HepG2 (cell line): ENCODE results near the gene TBC1D16. TPM values are rescaled to one million over a fixed set of nuclear protein-coding genes. Genes with fewer than 3 reads are reported as not detected.
A peak's percentile ranks its signal among the peaks of the same experiment; 100 is the strongest.

ENCODE experiments used
- ARID2 ChIP-seq: sonication (generic); formaldehyde crosslinking; IDR thresholded peaks from 2 replicates; pipeline ENCODE4 v1.8.1; 2022; ENCODE audit warnings: mild to moderate bottlenecking, missing genetic modification reagents, borderline replicate concordance
- BORCS8-MEF2B ChIP-seq: sonication (generic); formaldehyde crosslinking; IDR thresholded peaks from 2 replicates; pipeline ENCODE4 v1.8.0; 2022; ENCODE audit warnings: mild to moderate bottlenecking, missing genetic modification reagents
- GLMP ChIP-seq: sonication (generic); formaldehyde crosslinking; IDR thresholded peaks from 2 replicates; pipeline ENCODE4 v1.9.0; 2021; ENCODE audit warnings: missing genetic modification reagents, mild to moderate bottlenecking, borderline replicate concordance
- HMGXB3 ChIP-seq: sonication (generic); formaldehyde crosslinking; IDR thresholded peaks from 2 replicates; pipeline ENCODE4 v1.4.0; 2020; ENCODE audit warnings: missing genetic modification reagents, borderline replicate concordance
- HOXA3 ChIP-seq: sonication (generic); formaldehyde crosslinking; IDR thresholded peaks from 2 replicates; pipeline ENCODE4 v1.5.0; 2020; ENCODE audit warnings: missing genetic modification reagents
- POGZ ChIP-seq: sonication (generic); formaldehyde crosslinking; IDR thresholded peaks from 2 replicates; pipeline ENCODE4 v1.4.0; 2020; ENCODE audit warnings: mild to moderate bottlenecking, missing genetic modification reagents
- RFX5 ChIP-seq: IDR thresholded peaks from 2 replicates; pipeline ENCODE4 v1.6.1; 2011; ENCODE audit warnings: low read depth, low read length, improper control_type of control experiment
- YEATS4 ChIP-seq: sonication (generic); formaldehyde crosslinking; IDR thresholded peaks from 2 replicates; pipeline ENCODE4 v1.4.0; 2020; ENCODE audit warnings: missing genetic modification reagents, borderline replicate concordance
- ZNF274 ChIP-seq: sonication (generic); formaldehyde crosslinking; IDR thresholded peaks from 2 replicates; pipeline ENCODE4 v1.5.1; 2020; ENCODE audit warnings: mild to moderate bottlenecking, missing genetic modification reagents
- polyA plus RNA-seq, 8 experiments: library from polyadenylated mRNA; depleted of rRNA in 3 of 8; stranded (reverse) in 7 of 8; unstranded in 1 of 8; fragments of >200 nt; fragmentation: Illumina TruSeq in 4 of 8; extraction: Trizol in 4 of 8; gene quantifications; 2 replicates each; pipeline versions ENCODE4 v1.2.1 to v1.2.3, GENCODE V29; 2011 to 2016; ENCODE audit warnings: low read depth in 4 of 8, missing spikeins in 1 of 8, mixed read lengths in 1 of 8; ENCODE audit not compliant: insufficient read depth in 1 of 8
- total RNA-seq, 5 experiments: library from RNA; depleted of rRNA; stranded (reverse); fragments of >200 nt; fragmentation: Illumina TruSeq; extraction: Trizol; gene quantifications; 2 replicates each; pipeline ENCODE4 v1.2.3, GENCODE V29; 2016; ENCODE audit warnings: low read depth in 1 of 5
- TF ChIP-seq, protein P1 (sequence below): sonication (generic); formaldehyde crosslinking; IDR thresholded peaks from 2 replicates; pipeline ENCODE4 v1.4.0; 2020; ENCODE audit warnings: mild to moderate bottlenecking, missing genetic modification reagents
- TF ChIP-seq, protein P2 (sequence below): sonication (generic); formaldehyde crosslinking; IDR thresholded peaks from 2 replicates; pipeline ENCODE4 v1.4.0; 2020; ENCODE audit warnings: missing genetic modification reagents, borderline replicate concordance
- TF ChIP-seq, protein P3 (sequence below): sonication (generic); formaldehyde crosslinking; IDR thresholded peaks from 2 replicates; pipeline ENCODE4 v1.8.1; 2023; ENCODE audit warnings: mild to moderate bottlenecking, inconsistent platforms, moderate library complexity, missing genetic modification reagents, borderline replicate concordance
- TF ChIP-seq, protein P4 (sequence below): sonication (generic); formaldehyde crosslinking; IDR thresholded peaks from 2 replicates; pipeline ENCODE4 v1.5.0; 2020; ENCODE audit warnings: mild to moderate bottlenecking, low read depth, missing genetic modification reagents, borderline replicate concordance

Gene TBC1D16
- total and polyA plus RNA-seq, 2 of the 13 experiments (the other 11 are each of a cell fraction or from before 2014, with no cell fraction given) = 14.9 to 24.9 TPM

DNA sequence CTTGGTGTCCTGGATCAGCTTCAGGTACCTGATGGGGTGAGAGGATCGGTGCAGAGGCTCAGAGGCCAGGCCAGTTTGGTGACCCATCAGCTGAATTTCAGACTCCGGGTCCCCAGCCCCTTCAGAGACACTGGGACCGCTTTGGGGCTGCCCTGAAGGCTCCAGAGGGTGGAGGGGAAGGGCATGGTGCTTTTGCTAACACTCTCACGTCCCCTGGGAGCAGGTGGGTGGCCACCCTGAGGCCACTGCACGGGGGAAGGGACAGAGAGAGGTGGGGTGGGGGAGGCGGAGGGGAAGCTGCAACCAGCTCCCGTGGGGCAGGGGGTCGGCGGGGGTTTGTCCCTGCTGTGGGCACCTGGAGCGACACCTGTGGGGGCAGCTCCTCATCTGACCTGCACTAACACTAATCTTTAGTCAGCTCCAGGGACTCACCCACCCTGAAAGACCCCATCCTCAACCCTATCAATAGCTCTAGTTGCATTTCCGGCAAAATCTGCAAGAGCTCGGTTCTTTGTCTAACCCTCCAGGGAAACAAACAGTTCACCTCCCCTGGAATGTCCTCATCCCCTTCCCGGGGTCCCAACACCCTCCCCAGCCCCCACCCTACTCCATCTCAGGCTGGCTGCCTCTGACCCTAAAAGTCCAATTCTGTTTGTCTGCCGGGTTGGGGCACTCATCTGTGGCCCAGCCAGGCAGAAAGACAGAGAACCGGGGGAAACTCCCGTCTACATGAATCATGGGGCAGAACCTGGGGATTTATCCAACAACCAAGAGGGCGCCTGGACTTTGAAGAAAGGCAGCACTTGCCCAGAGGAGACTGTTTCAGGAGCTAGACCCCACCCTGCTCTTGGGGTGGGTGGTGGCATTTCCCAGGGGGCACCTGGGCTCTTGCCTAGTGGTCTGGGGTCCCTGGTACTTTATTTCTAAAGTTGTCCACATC, 104.5 kb downstream of the TBC1D16 start (continued):
- TF ChIP-seq HMGXB3 (CRISPR knock-in tag) (no peak), POGZ (CRISPR knock-in tag) (no peak), BORCS8-MEF2B (CRISPR knock-in tag) (0 out of 2 replicates have a peak, but pooled peaks have one; percentile 31), ZNF274 (0 out of 2 replicates have a peak, but pooled peaks have one; percentile 57), YEATS4 (0 out of 2 replicates have a peak, but pooled peaks have one; percentile 35), HOXA3 (CRISPR knock-in tag) (no peak; the same call in 1 of the 2 replicates), RFX5 (no peak), GLMP (CRISPR knock-in tag) (no peak), ARID2 (CRISPR knock-in tag) (0 out of 2 replicates have a peak, but pooled peaks have one; percentile 23)
- TF ChIP-seq, protein P1, sequence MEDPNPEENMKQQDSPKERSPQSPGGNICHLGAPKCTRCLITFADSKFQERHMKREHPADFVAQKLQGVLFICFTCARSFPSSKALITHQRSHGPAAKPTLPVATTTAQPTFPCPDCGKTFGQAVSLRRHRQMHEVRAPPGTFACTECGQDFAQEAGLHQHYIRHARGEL (CRISPR knock-in tag) = no peak
- TF ChIP-seq, protein P2, sequence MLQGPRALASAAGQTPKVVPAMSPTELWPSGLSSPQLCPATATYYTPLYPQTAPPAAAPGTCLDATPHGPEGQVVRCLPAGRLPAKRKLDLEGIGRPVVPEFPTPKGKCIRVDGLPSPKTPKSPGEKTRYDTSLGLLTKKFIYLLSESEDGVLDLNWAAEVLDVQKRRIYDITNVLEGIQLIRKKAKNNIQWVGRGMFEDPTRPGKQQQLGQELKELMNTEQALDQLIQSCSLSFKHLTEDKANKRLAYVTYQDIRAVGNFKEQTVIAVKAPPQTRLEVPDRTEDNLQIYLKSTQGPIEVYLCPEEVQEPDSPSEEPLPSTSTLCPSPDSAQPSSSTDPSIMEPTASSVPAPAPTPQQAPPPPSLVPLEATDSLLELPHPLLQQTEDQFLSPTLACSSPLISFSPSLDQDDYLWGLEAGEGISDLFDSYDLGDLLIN (CRISPR knock-in tag) = no peak
- TF ChIP-seq, protein P3, sequence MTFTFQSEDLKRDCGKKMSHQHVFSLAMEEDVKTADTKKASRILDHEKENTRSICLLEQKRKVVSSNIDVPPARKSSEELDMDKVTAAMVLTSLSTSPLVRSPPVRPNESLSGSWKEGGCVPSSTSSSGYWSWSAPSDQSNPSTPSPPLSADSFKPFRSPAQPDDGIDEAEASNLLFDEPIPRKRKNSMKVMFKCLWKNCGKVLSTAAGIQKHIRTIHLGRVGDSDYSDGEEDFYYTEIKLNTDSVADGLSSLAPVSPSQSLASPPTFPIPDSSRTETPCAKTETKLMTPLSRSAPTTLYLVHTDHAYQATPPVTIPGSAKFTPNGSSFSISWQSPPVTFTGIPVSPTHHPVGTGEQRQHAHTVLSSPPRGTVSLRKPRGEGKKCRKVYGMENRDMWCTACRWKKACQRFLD (CRISPR knock-in tag) = 0 out of 2 replicates have a peak, but pooled peaks have one; percentile 75
- TF ChIP-seq, protein P4, sequence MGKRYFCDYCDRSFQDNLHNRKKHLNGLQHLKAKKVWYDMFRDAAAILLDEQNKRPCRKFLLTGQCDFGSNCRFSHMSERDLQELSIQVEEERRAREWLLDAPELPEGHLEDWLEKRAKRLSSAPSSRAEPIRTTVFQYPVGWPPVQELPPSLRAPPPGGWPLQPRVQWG = no peak
